H1 (cell line): ENCODE data around the gene MLPH. TPM values are rescaled to one million over a fixed set of nuclear protein-coding genes. Genes with fewer than 3 reads are reported as not detected.

Experiments used
- CTCF ChIA-PET: fragments of 300-600 bp; sonication (Branson Sonifier 250); formaldehyde crosslinking; loops from one replicate; lab custom pipeline; 2021; ENCODE audit not compliant: partially characterized antibody; lab: Charles Lee
- POLR2A ChIA-PET: fragments of 300-600 bp; sonication (Branson Sonifier 250); formaldehyde crosslinking; loops from one replicate; lab custom pipeline; 2021; ENCODE audit warnings: inconsistent platforms; ENCODE audit not compliant: partially characterized antibody; lab: Charles Lee
- DNase-seq, 2 experiments: peaks; one replicate each; pipeline versions ENCODE4 v3.0.0 to v3.0.0-alpha.2; 2010 to 2022; ENCODE audit warnings: low spot score in 2 of 2, low read depth in 1 of 2, mixed read lengths in 1 of 2
- FAIRE-seq: peaks from 2 replicates; lab custom pipeline; 2011; peaks lifted over from hg19 to GRCh38; lab: Jason Lieb, UNC
- H2AFZ ChIP-seq: 2 replicates; pipeline ENCODE4 v1.8.1; 2012; ENCODE audit warnings: low read length, inconsistent platforms
- H2AK5ac ChIP-seq: 2 replicates; pipeline ENCODE4 v1.6.1; 2013; ENCODE audit warnings: low read depth, low read length
- H2BK120ac ChIP-seq: replicated peaks from 2 replicates; pipeline ENCODE3; 2013; ENCODE audit warnings: low read depth, low read length, inconsistent platforms
- H2BK12ac ChIP-seq: 2 replicates; pipeline ENCODE4 v1.6.1; 2013; ENCODE audit warnings: low read depth, low read length
- H2BK15ac ChIP-seq: 2 replicates; pipeline ENCODE4 v1.6.1; 2013; ENCODE audit warnings: low read length
- H2BK20ac ChIP-seq: 2 replicates; pipeline ENCODE4 v1.6.1; 2013; ENCODE audit warnings: low read length
- H2BK5ac ChIP-seq: 2 replicates; pipeline ENCODE4 v1.6.1; 2013; ENCODE audit warnings: low read depth, low read length
- H3K14ac ChIP-seq: 2 replicates; pipeline ENCODE4 v1.6.1; 2013; ENCODE audit warnings: inconsistent platforms; ENCODE audit not compliant: insufficient read length
- H3K18ac ChIP-seq: 2 replicates; pipeline ENCODE4 v1.6.1; 2013; ENCODE audit warnings: low read length; ENCODE audit errors: extremely low read depth
- H3K23ac ChIP-seq: 2 replicates; pipeline ENCODE4 v1.6.1; 2013; ENCODE audit warnings: inconsistent platforms; ENCODE audit not compliant: insufficient read length
- H3K23me2 ChIP-seq: 2 replicates; pipeline ENCODE4 v1.6.1; 2013; ENCODE audit warnings: low read depth, low read length
- H3K27ac ChIP-seq: 2 replicates; pipeline ENCODE4 v1.6.1; 2011; ENCODE audit warnings: low read depth, low read length, inconsistent platforms
- H3K27me3 ChIP-seq, 4 experiments: replicated peaks in 1 of 4; 1 replicate in 1 of 4; 2 replicates in 3 of 4; pipeline versions ENCODE4 v1.6.1 to v1.8.1; 2011 to 2013; ENCODE audit warnings: low read length in 3 of 4, mild to moderate bottlenecking in 3 of 4, inconsistent platforms in 2 of 4, mixed read lengths in 2 of 4, moderate library complexity in 1 of 4; ENCODE audit not compliant: control insufficient read depth in 3 of 4, insufficient read depth in 3 of 4; ENCODE audit errors: extremely low read depth in 1 of 4
- H3K36me3 ChIP-seq, 4 experiments: 2 replicates each; pipeline versions ENCODE4 v1.6.1 to v1.8.1; 2011 to 2013; ENCODE audit warnings: mild to moderate bottlenecking in 4 of 4, low read length in 3 of 4, moderate library complexity in 2 of 4, control low read depth in 1 of 4, inconsistent platforms in 1 of 4; ENCODE audit not compliant: insufficient read depth in 4 of 4, control insufficient read depth in 2 of 4
- H3K4ac ChIP-seq: replicated peaks from 2 replicates; pipeline ENCODE3; 2013; ENCODE audit warnings: low read length, low read depth, mixed read lengths, inconsistent platforms; ENCODE audit not compliant: insufficient read length
- H3K4me1 ChIP-seq, 4 experiments: replicated peaks in 1 of 4; 1 replicate in 1 of 4; 2 replicates in 3 of 4; pipeline versions ENCODE4 v1.6.1 to v1.8.1; 2011 to 2013; ENCODE audit warnings: low read length in 3 of 4, inconsistent platforms in 2 of 4, mixed read lengths in 1 of 4; ENCODE audit not compliant: insufficient read depth in 4 of 4, control insufficient read depth in 3 of 4
- H3K4me2 ChIP-seq, 2 experiments: 2 replicates each; pipeline versions ENCODE4 v1.6.1 to v1.8.1; 2011 to 2013; ENCODE audit warnings: low read depth in 2 of 2, low read length in 2 of 2, control low read depth in 1 of 2, inconsistent platforms in 1 of 2, mild to moderate bottlenecking in 1 of 2; ENCODE audit not compliant: insufficient read depth in 1 of 2
- H3K4me3 ChIP-seq, 4 experiments: fragments of 200-600, 300-600 bp in 1 of 4; sonication (generic), shearing (Covaris generic), sonication (Bioruptor Twin) in 1 of 4; 2 replicates each; pipeline versions ENCODE4 v1.5.1 to v1.8.1; 2011 to 2016; ENCODE audit warnings: low read length in 4 of 4, low read depth in 3 of 4, control low read depth in 2 of 4, inconsistent platforms in 2 of 4, mild to moderate bottlenecking in 2 of 4, mixed read lengths in 1 of 4, moderate library complexity in 1 of 4; ENCODE audit not compliant: insufficient read depth in 2 of 4; ENCODE audit errors: extremely low read depth in 1 of 4
- H3K56ac ChIP-seq: replicated peaks from 2 replicates; pipeline ENCODE3; 2013; ENCODE audit warnings: low read depth, mild to moderate bottlenecking, mixed read lengths, low read length, inconsistent platforms; ENCODE audit not compliant: insufficient read length
- H3K79me1 ChIP-seq: 2 replicates; pipeline ENCODE4 v1.6.1; 2013; ENCODE audit warnings: low read depth, low read length, control low read depth
- H3K79me2 ChIP-seq, 2 experiments: 2 replicates each; pipeline versions ENCODE4 v1.6.1 to v1.8.1; 2012 to 2013; ENCODE audit warnings: low read length in 2 of 2, mild to moderate bottlenecking in 2 of 2, inconsistent platforms in 1 of 2; ENCODE audit not compliant: insufficient read depth in 2 of 2, control insufficient read depth in 1 of 2
- H3K9ac ChIP-seq, 4 experiments: replicated peaks in 1 of 4; 1 replicate in 1 of 4; 2 replicates in 3 of 4; pipeline versions ENCODE4 v1.6.1 to v1.8.1; 2011 to 2013; ENCODE audit warnings: low read depth in 3 of 4, low read length in 3 of 4, control low read depth in 2 of 4, mild to moderate bottlenecking in 2 of 4, moderate library complexity in 2 of 4, inconsistent platforms in 1 of 4; ENCODE audit errors: extremely low read depth in 1 of 4
- H3K9me3 ChIP-seq, 2 experiments: 2 replicates each; pipeline versions ENCODE4 v1.6.1 to v1.8.1; 2012 to 2013; ENCODE audit warnings: mild to moderate bottlenecking in 2 of 2, moderate library complexity in 2 of 2, control low read depth in 1 of 2, inconsistent platforms in 1 of 2, low read depth in 1 of 2, low read length in 1 of 2, mixed read lengths in 1 of 2; ENCODE audit not compliant: insufficient read depth in 2 of 2
- H4K20me1 ChIP-seq, 2 experiments: replicated peaks in 1 of 2; 2 replicates each; pipeline versions ENCODE3 to v1.8.1; 2011 to 2013; ENCODE audit warnings: inconsistent platforms in 2 of 2, low read length in 2 of 2, mild to moderate bottlenecking in 1 of 2; ENCODE audit not compliant: insufficient read depth in 2 of 2, control insufficient read depth in 1 of 2
- H4K5ac ChIP-seq: 2 replicates; pipeline ENCODE4 v1.6.1; 2013; ENCODE audit warnings: low read length, low read depth, mixed read lengths, inconsistent platforms; ENCODE audit not compliant: insufficient read length
- H4K8ac ChIP-seq: 2 replicates; pipeline ENCODE4 v1.8.0; 2013; ENCODE audit warnings: mild to moderate bottlenecking, moderate library complexity, low read length, inconsistent platforms; ENCODE audit not compliant: insufficient read depth; ENCODE audit errors: extremely low read depth
- H4K91ac ChIP-seq: replicated peaks from 2 replicates; pipeline ENCODE3; 2013; ENCODE audit warnings: low read length, mixed read lengths, inconsistent platforms; ENCODE audit not compliant: insufficient read length
- ASH2L ChIP-seq: fragments of 200-600, 300-600 bp; sonication (generic); IDR thresholded peaks from one replicate; pipeline ENCODE4 v1.7.1; 2017; ENCODE audit warnings: low read length
- ATF2 ChIP-seq: IDR thresholded peaks from 2 replicates; pipeline ENCODE4 v1.6.1; 2012; ENCODE audit warnings: low read length, inconsistent platforms
- CBX5 ChIP-seq: fragments of 300-800, 300-1000 bp; sonication (generic); IDR thresholded peaks from 2 replicates; pipeline ENCODE4 v1.7.1; 2016; ENCODE audit warnings: antibody characterized with exemption, low read length, low read depth
- CHD1 ChIP-seq: IDR thresholded peaks from 2 replicates; pipeline ENCODE4 v1.6.1; 2012; ENCODE audit warnings: low read depth, low read length, improper control_type of control experiment
- CHD2 ChIP-seq: IDR thresholded peaks from 2 replicates; pipeline ENCODE4 v1.6.1; 2012; ENCODE audit warnings: low read length, improper control_type of control experiment
- HDAC6 ChIP-seq: IDR thresholded peaks from one replicate; pipeline ENCODE4 v1.7.1; 2012; ENCODE audit warnings: low read depth, mild to moderate bottlenecking, inconsistent platforms, low read length, moderate library complexity
- RAD21 ChIP-seq, 2 experiments: IDR thresholded peaks in 1 of 2; conservative IDR thresholded peaks in 1 of 2; 2 replicates each; pipeline ENCODE4 v1.6.1; 2011; ENCODE audit warnings: low read depth in 2 of 2, low read length in 2 of 2, improper control_type of control experiment in 1 of 2, inconsistent platforms in 1 of 2, mild to moderate bottlenecking in 1 of 2, moderate library complexity in 1 of 2
- RNF2 ChIP-seq: fragments of 200-900, 300-1000 bp; sonication (generic); IDR thresholded peaks from 2 replicates; pipeline ENCODE4 v1.7.1; 2016; ENCODE audit warnings: borderline replicate concordance, low read depth, mild to moderate bottlenecking, antibody characterized with exemption, low read length; ENCODE audit not compliant: poor library complexity, severe bottlenecking; ENCODE audit errors: missing control alignments
- RXRA ChIP-seq: IDR thresholded peaks from 2 replicates; pipeline ENCODE4 v1.6.1; 2011; ENCODE audit warnings: low read depth, mild to moderate bottlenecking, low read length, moderate library complexity; ENCODE audit not compliant: insufficient read depth
- USF2 ChIP-seq: IDR thresholded peaks from 2 replicates; pipeline ENCODE4 v1.6.1; 2011; ENCODE audit warnings: low read length, improper control_type of control experiment
- whole genome bisulfite sequencing, 2 experiments: shearing (Covaris generic) in 1 of 2; methylation state at CpG; one replicate each; pipeline versions ENCODE4 v1.1.6 to v1.1.7; 2013 to 2015; ENCODE audit warnings: low lambda C conversion rate in 2 of 2, mixed read lengths in 2 of 2, inconsistent platforms in 1 of 2, low coverage in 1 of 2, missing lambda C conversion rate in 1 of 2; ENCODE audit not compliant: insufficient replicate concordance in 2 of 2, insufficient coverage in 1 of 2, insufficient read length in 1 of 2; ENCODE audit errors: extremely low coverage in 1 of 2, missing lambda C conversion rate in 1 of 2; 5-methylcytosine and 5-hydroxymethylcytosine counted together
- polyA plus RNA-seq, 7 experiments: library from polyadenylated mRNA; depleted of rRNA in 3 of 7; stranded (reverse) in 5 of 7; unstranded in 2 of 7; fragments of >200 nt in 5 of 7; fragments of 200-250 nt in 2 of 7; gene quantifications; 1 replicate in 5 of 7; 2 replicates in 1 of 7; 4 replicates in 1 of 7; pipeline versions ENCODE4 v1.2.1 to v1.2.3, GENCODE V29; 2011 to 2013; ENCODE audit warnings: missing spikeins in 2 of 7, mixed read lengths in 2 of 7
- total RNA-seq: library from RNA; stranded (reverse); fragmentation: NEBNext Ultra II Directional; extraction: Animal tissue kit (Norgen Biotek cat#: 25700); gene quantifications from 2 replicates; pipeline ENCODE4 v1.2.1, GENCODE V29; 2021

MLPH gene
- total and polyA plus RNA-seq, 2 of the 8 experiments (the other 6 are each of a cell fraction or from before 2014, with no cell fraction given): 12.7 to 17.0 TPM

- Histone ChIP-seq H3K79me2 (no peaks in the 10 kb centered on the region), H4K20me1 (no peaks in the 10 kb centered on the region), H3K4ac (no peak overlapping the region), H3K14ac (no peak overlapping the region), H3K27me3 (no peaks in the 10 kb centered on the region; a peak in 1 of 7 replicates), H2BK5ac (no peak overlapping the region), H3K9ac (no peak overlapping the region), H3K4me2 (no peak overlapping the region), H3K18ac (no peak overlapping the region), H2BK20ac (no peak overlapping the region), H3K27ac (no peak overlapping the region), H3K9me3 (no peaks in the 10 kb centered on the region; a peak in 1 of 4 replicates), H4K91ac (no peak overlapping the region), H4K8ac (no peak overlapping the region), H2AK5ac (no peak overlapping the region), H3K4me1 (no peaks in the 10 kb centered on the region), H3K4me3 (no peak overlapping the region), H3K56ac (no peak overlapping the region), H3K79me1 (no peaks in the 10 kb centered on the region), H2BK120ac (no peak overlapping the region), H2BK15ac (no peak overlapping the region), H3K23ac (no peak overlapping the region), H3K23me2 (peaks cover 6% of the 10 kb centered on the region; the same call in 1 of the 2 replicates), H3K36me3 (no peaks in the 10 kb centered on the region), H2BK12ac (no peak overlapping the region), H4K5ac (no peak overlapping the region), H2AFZ (no peak overlapping the region)
- 78 to 88% methylated on average over 1 to 2 of the region's 2 CpGs for WGBS, 2 experiments
- ChIA-PET POLR2A (no interaction called here), CTCF (interaction anchor here (1.2 to 3.5 kb wide), 2 partner anchors 14 to 36 kb away, joined by 3 to 13 read pairs; no protein-coding TSS in a partner anchor)
- FAIRE-seq (no peak), DNase-seq (no peak)
- TF ChIP-seq ASH2L: no peak
- TF ChIP-seq ATF2: no peak
- TF ChIP-seq RNF2: no peak
- TF ChIP-seq USF2: no peak
- TF ChIP-seq RAD21 (IDR thresholded peaks at IDR 0.05 in 1 of 2, conservative IDR thresholded peaks at IDR 0.05 in 1 of 2; ENCODE audit: low read depth in 2 of 2, low read length in 2 of 2): no peak
- TF ChIP-seq CHD1: no peak
- TF ChIP-seq HDAC6: no peak
- no peak for TF ChIP-seq RXRA
- no peak for TF ChIP-seq CBX5
- no peak for TF ChIP-seq CHD2
Measured at GRCh38 chr2:237457388-237457941, 29.6 kb upstream of the MLPH start.
